ENCODE measurements around the gene BAG5. TPM values are rescaled to one million over a fixed set of nuclear protein-coding genes. Genes with fewer than 3 reads are reported as not detected.
"Not testable (repeated sequence)": the region's sequence is repeated elsewhere in the genome, so short reads cannot be mapped to it uniquely, and the experiment has no call there.

Gene BAG5
- total RNA-seq, 1 donor from 2014 or later = 29.8 TPM

GRCh38 chr14:103517174-103517566 lies 45.3 kb downstream of the BAG5 start:
- no peak for ATAC-seq
- Histone ChIP-seq H3K4me1 (peaks cover 71% of the 10 kb centered on the region), H3K9me3 (no peaks in the 10 kb centered on the region), H3K27ac (no peak overlapping the region), H3K36me3 (peaks cover 3% of the 10 kb centered on the region), H3K27me3 (ENCODE audit: low read depth) (peaks cover 4% of the 10 kb centered on the region), H3K4me3 (no peak overlapping the region)
- TF ChIP-seq CTCF (IDR thresholded peaks at IDR 0.05) = no peak
- DNase-seq = peak; percentile 41
- intact Hi-C loops (cut with DNase I) = no loop called here

GRCh38 chr14:103516426-103517173 lies 45.9 kb downstream of the BAG5 start:
- intact Hi-C loops (cut with DNase I) = no loop called here
- H3K9me3 ChIP-seq = no peaks in the 10 kb centered on the region
- H3K4me3 ChIP-seq = no peak overlapping the region
- H3K4me1 ChIP-seq = peaks cover 65% of the 10 kb centered on the region
- H3K27me3 ChIP-seq (ENCODE audit: low read depth) = no peaks in the 10 kb centered on the region
- TF ChIP-seq CTCF (IDR thresholded peaks at IDR 0.05) = no peak
- DNase-seq (peak; percentile 10), ATAC-seq (no peak)
- peaks cover 3% of the 10 kb centered on the region for H3K36me3 ChIP-seq
- H3K27ac ChIP-seq = no peak overlapping the region

GRCh38 chr14:103514596-103515421 lies 47.6 kb downstream of the BAG5 start:
- Histone ChIP-seq H3K4me3 (no peak overlapping the region), H3K9me3 (no peaks in the 10 kb centered on the region), H3K27me3 (ENCODE audit: low read depth) (no peaks in the 10 kb centered on the region), H3K27ac (peak overlapping the region; percentile 36), H3K4me1 (peaks cover 57% of the 10 kb centered on the region), H3K36me3 (peaks cover 21% of the 10 kb centered on the region)
- peak; percentile 37 for DNase-seq
- intact Hi-C loops (cut with DNase I) = no loop called here
- TF ChIP-seq CTCF (IDR thresholded peaks at IDR 0.05) = no peak
- no peak for ATAC-seq

GRCh38 chr14:103512701-103513611 lies 49.5 kb downstream of the BAG5 start:
- DNase-seq = peak; percentile 85
- H3K36me3 ChIP-seq = peaks cover 36% of the 10 kb centered on the region
- intact Hi-C loops (cut with DNase I) = no loop called here
- H3K4me1 ChIP-seq = peaks cover 39% of the 10 kb centered on the region
- H3K9me3 ChIP-seq = no peaks in the 10 kb centered on the region
- H3K27ac ChIP-seq = peak overlapping the region; percentile 73
- no peak for TF ChIP-seq CTCF (IDR thresholded peaks at IDR 0.05)
- no peaks in the 10 kb centered on the region for H3K27me3 ChIP-seq (ENCODE audit: low read depth)
- no peak overlapping the region for H3K4me3 ChIP-seq
- ATAC-seq = peak; percentile 90 to 92

- H3K9me3 ChIP-seq; intact Hi-C loops (cut with DNase I); H3K27me3 ChIP-seq (ENCODE audit: low read depth); H3K4me3 ChIP-seq: not testable (repeated sequence)
- H3K36me3 ChIP-seq = peaks cover 41% of the 10 kb centered on the region
- peak; percentile 46 for DNase-seq
- H3K4me1 ChIP-seq = peaks cover 35% of the 10 kb centered on the region
- peak in 1 of 2 donors; percentile 31 for ATAC-seq
- H3K27ac ChIP-seq = peak overlapping the region; percentile 73
Measured at GRCh38 chr14:103512180-103512579, 50.3 kb downstream of the BAG5 start.

Measured in lower lobe of right lung (tissue), 2 donors.